SU-DHL-6 (cell line): ENCODE data around the gene MAP3K20.

ENCODE experiments used
- CTCF ChIP-seq: fragments of 200-600 bp; sonication (generic); IDR thresholded peaks from one replicate; pipeline ENCODE4 v1.5.1; 2017; ENCODE audit warnings: antibody characterized with exemption, mild to moderate bottlenecking, low read length, moderate library complexity; ENCODE audit not compliant: insufficient read depth, poor library complexity, severe bottlenecking
- EZH2phosphoT487 ChIP-seq: fragments of 200-600 bp; sonication (generic), shearing (Covaris generic); conservative IDR thresholded peaks from 2 replicates; pipeline ENCODE4 v1.6.1; 2018; ENCODE audit warnings: mild to moderate bottlenecking, antibody characterized with exemption, low read length, moderate library complexity, mixed read lengths

GRCh38 chr2:173099271-173099670, 23.6 kb downstream of the MAP3K20 start:
- TF ChIP-seq CTCF = no peak
- no peak for TF ChIP-seq EZH2phosphoT487
